MV-4-11 (cell line): Measurements from ENCODE around the gene NCOA5.
A peak's percentile ranks its signal among the peaks of the same experiment; 100 is the strongest.

ENCODE experiments used
- DNase-seq: peaks from one replicate; lab custom pipeline; 2025; lab: John Stamatoyannopoulos, UW

The NCOA5 gene

GRCh38 chr20:46060301-46060881, 29.4 kb downstream of the NCOA5 start:
- DNase-seq: peak; percentile 91

GRCh38 chr20:46058599-46059281, 31.0 kb downstream of the NCOA5 start:
- no peak for DNase-seq

- DNase-seq: no peak
Observed at GRCh38 chr20:46057856-46058598, 31.7 kb downstream of the NCOA5 start.

- DNase-seq: no peak
Observed at GRCh38 chr20:46056970-46057855, 32.5 kb downstream of the NCOA5 start.

- DNase-seq: no peak
Observed at GRCh38 chr20:46056027-46056833, 33.5 kb downstream of the NCOA5 start.

- no peak for DNase-seq
Observed at GRCh38 chr20:46055269-46055668, 34.5 kb downstream of the NCOA5 start.

GRCh38 chr20:46054606-46055005, 35.2 kb downstream of the NCOA5 start:
- DNase-seq: no peak

- no peak for DNase-seq
Observed at GRCh38 chr20:46053416-46053815, 36.3 kb downstream of the NCOA5 start.

GRCh38 chr20:46051556-46052308, 38.0 kb downstream of the NCOA5 start:
- DNase-seq: no peak

- DNase-seq: no peak
Observed at GRCh38 chr20:46050885-46051284, 38.9 kb downstream of the NCOA5 start.

- no peak for DNase-seq
Observed at GRCh38 chr20:46050444-46050843, 39.3 kb downstream of the NCOA5 start.

GRCh38 chr20:46049815-46050214, 39.9 kb downstream of the NCOA5 start:
- DNase-seq: no peak

- no peak for DNase-seq
Observed at GRCh38 chr20:46049190-46049589, 40.6 kb downstream of the NCOA5 start.

GRCh38 chr20:46047821-46048220, 41.9 kb downstream of the NCOA5 start:
- no peak for DNase-seq

GRCh38 chr20:46046588-46047310, 43.0 kb downstream of the NCOA5 start:
- DNase-seq: no peak

GRCh38 chr20:46044896-46045295, 44.9 kb downstream of the NCOA5 start:
- no peak for DNase-seq

GRCh38 chr20:46043556-46043955, 46.2 kb downstream of the NCOA5 start:
- no peak for DNase-seq

- DNase-seq: peak; percentile 13
Observed at GRCh38 chr20:46040902-46041535, 48.7 kb downstream of the NCOA5 start.

GRCh38 chr20:46037036-46037435, 52.7 kb downstream of the NCOA5 start:
- DNase-seq: no peak
